CD4-positive, alpha-beta T cell treated with Interferon alpha-2 for 1 hour (primary cell): ENCODE measurements around the gene WDR33.

ENCODE experiments used
- DNase-seq, 2 donors: peaks; one replicate each; pipeline ENCODE4 v3.0.0-alpha.2; 2020 to 2022

The WDR33 gene

DNA sequence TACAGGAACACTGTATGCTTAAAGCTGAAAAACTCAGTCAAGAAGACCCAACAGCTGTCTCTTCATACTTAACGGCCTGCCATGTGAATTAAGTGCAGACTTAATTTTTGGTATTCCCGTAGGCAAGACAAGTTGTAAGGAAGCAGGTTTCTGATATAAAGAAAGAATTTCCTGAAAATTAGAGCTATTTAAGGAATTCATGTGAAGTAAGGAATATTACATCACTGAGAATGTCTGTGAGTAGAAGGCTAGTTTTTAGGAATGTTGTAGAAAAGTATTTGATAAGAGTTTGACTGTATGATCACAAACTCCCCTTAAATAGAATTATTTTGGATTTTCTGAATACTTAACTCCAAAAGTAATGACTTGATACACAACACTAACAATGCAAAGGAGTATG is 51.0 kb downstream of the WDR33 start:
- no peak for DNase-seq

DNA sequence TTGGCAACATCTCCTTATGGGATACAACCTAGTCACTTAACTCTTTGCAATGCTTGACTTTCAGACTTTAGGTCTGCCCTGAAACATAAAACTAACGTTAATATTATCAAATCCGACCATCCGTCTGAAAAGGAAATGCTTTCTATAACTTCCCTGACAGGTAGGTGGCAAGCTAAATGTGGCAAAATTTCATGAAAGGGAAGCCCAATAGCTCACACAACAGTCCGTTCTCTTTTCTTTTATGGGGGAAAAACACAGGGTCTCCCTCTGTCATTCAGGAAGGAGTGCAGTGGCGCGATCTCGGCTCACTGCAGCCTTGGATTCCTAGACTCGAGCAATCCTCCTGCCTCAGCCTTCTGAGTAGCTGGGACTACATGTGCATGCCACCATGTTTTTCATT is 56.8 kb downstream of the WDR33 start:
- no peak for DNase-seq

DNA sequence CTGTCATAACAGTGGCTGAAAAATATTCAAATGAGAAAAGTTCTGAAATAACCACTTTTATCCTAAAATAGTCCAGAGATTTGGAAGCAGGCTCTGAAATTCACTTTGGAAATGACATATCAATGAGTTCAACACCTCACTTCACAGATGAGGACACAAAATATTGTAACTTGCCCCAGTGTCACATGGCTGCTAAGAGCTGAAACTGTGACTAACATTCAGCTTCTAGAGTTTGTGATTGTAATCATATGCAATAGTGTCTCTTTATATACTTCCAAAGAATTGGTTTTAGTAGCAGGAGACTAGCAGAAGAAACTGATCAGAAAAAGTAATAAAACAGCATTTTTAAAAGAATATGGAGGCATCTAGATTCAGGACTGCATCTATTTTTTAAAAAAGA is 57.6 kb downstream of the WDR33 start:
- DNase-seq, result no peak

DNA sequence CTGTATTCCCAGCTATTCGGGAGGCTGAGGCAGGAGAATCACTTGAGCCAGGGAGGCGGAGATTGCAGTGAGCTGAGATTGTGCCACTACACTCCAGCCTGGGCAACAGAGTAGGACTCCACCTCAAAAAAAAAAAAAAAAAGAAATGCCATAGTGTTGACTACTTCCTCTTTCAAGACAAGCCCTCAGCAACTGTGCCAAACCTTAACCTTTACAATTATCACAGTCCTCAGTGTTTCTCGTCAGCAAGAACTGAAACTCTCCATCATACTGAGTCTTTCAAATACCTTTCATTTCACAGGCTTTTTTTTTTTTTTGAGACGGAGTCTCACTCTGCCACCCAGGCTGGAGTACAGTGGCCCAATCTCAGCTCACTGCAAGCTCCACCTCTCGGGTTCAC is 61.4 kb downstream of the WDR33 start:
- DNase-seq, result peak in 1 of 2 donors; percentile 31

DNA sequence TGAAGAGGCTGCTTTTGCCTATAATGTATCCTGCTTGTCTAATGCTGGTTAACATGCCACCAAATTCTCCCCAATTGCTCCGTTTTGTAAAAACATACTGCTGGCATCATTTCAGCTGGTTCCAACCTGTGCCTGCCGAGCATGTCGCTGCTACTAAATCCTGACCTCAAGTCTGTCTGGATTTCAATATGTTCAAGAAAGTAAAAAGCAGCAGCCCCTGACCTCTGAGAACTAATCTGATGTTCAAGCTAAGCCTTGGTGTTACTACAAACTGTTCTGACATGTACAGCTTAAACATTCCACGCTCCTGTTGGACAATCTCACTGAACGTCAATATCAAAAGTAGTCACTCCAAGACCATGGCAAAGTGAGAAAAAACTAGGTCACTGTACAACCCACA is 63.4 kb downstream of the WDR33 start:
- DNase-seq, result no peak

DNA sequence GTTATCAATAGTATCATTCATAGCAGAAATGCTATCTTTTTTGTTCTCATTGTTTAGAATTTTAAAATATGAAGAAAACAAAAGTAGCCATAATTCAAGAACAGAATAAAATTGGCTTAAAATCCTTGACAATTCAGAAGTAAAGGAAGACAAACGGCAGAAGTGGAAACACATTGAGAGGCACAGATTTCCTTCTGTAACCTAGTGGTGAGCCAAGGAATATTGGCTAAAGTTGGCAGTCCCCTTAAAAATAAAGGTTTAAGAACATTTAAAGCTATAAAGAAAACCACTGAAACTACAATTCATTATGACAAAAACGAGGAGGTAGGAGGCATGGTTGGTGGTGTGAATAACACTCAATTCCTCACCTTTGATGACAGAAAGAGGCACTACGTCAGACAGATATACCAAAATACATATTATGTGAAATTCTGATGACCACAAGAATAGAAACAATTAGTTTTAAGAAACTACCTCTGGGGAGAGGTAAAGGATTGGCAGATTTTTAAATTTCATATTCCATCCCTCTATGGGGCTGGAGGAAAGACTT is 67.4 kb downstream of the WDR33 start:
- DNase-seq, result no peak

DNA sequence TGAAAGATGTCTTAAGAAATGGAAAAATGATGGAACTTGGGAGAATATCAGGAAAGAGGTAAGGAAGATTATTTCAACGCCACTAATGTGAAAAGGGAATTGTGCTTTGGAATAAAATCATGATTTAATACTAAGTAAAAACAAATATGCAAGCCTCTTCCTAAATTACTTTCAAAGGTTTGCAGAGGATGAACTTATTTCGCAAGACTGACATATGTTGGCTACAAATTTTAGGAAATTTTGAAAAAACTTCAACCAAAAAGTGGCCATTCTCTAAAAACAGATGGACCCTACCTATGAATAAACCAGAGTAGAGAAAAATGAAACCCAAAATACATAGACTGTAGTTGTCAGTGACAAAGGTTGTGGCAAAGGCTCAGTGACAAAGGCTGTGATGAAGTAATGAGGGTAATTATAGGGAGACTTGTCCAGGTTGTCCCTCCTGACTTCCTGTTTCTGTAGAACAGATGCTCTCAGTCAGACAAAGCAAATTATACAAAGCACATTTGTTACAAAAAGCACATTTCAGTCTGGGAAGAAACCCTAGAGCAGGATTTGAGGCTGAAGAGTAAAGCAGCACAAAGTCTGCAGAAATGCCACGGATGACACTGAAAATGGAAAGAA is 70.2 kb downstream of the WDR33 start:
- no peak for DNase-seq

DNA sequence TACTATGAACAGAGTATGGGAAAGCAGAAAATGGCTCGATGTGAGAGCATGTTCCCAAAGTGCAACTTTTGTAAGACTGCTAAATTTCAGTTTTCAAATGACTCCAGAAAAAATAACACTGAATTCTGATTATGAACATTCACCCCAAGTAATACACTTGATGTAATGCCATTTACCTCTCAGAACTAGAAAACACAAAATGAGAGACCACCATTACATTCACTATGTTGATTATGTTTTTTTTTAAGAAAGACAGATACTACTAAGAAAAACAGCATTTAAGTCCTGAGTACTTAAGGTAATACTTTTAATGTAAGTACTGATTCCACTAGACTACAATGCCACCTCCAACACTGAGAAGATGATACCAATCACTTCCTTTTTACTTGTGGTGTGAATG is 71.2 kb downstream of the WDR33 start:
- DNase-seq, result no peak

DNA sequence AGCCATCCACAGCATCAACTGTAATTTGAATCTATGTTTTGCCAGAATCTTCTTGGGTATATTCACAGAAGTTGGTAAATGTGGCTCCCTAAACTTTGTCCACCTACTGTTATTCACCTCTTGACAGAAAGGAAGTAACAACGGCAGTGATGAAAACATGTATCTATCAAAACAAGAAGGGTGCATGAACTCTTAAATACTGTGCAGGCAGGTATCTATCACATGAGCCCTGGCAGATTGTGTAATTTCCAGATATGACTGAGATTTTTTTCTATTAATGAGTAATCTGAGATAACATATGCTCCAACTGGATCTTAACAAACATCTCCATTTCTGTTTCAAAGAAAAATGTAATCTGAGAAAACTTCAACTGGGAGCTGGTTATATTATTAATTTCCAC is 73.1 kb downstream of the WDR33 start:
- DNase-seq, result no peak

DNA sequence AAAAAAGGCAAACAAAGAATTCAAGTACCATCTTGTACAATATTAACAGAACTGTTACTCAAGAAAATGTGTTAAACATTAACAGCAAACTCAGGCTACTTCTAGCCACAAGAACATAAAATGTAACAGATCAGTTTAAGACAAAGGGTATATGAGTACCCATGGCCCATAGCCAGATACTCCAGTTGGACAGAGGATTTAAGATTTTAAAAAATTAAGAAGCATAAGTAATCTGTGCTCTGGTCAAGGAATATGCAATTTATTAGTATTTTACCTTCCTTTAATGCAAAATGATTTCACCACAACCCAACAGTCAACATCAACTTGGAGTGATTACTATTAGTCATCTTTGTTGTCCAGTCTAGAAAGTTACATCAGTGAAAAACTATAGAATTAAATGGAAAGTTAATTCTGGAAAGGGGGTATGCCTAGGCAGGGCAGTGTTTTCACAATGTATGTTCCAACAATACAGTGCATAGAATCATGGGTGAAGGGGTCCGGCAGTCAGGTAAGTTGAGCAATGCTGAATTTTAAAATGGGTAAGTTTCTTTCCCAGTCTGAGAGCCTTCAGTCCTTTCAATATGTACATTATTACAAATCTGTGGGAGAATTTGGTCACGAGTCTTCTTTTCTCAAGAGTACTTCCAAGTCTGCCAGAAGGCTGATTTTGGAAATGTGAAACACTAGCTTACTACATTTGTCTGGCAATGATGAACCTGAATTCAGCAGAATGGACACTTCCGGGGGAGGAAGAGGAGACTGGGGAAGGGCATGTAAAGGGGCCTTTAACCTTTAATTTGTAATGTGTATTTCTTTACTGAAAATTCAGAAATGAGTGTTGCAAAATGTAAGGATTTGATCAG is 75.2 kb downstream of the WDR33 start:
- no peak for DNase-seq

DNA sequence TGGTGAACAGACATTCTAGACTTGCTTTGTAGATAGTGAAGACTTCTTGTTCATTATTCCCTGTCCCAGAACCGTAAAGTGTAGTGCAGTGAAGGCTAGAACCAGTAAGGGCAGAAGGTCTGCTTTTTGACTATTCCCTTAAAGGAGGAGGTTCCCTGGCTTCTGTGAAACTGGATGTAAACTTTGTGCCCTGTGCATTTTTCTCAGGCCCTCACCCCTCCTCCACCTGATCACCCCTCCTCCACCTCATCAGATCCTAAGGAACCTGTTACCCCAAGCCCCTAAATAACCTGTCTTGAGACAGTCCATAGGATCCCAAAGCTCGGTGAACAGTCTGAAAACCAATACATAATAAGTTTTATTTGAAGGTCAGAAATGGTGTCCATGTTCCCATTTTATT is 75.9 kb downstream of the WDR33 start:
- DNase-seq, result no peak

DNA sequence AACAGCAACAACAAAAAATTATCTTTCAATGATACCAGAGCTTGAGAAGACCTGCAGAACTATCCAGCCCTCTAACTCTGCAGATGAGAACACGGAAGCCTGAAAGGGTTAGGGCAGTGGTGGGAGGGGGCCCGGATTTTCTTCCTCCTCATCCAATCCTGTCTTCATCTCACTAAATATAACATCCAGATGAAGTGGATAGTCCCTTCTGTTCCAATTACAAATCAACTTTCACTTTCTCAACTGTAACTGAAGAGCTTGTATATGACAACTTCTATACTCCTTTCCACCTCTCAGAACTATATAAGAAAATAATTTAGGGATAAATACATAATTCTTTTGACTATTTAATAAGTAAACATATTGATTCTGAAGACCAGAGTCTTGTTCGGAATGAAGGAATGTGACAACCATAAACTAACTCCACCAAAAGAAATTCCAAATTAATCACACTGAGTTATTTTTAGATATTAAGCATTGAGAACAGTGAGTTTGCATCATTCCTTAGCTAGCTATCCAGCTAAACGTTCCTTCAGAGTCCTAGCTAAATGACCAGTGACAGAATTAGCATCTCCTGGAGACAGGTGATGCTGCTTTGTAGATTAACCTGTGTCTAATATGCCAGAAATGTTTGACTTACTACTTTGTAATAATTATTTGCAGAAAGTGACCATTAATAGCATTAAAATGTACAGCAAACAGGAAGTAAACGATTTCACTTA is 77.0 kb downstream of the WDR33 start:
- no peak for DNase-seq

DNA sequence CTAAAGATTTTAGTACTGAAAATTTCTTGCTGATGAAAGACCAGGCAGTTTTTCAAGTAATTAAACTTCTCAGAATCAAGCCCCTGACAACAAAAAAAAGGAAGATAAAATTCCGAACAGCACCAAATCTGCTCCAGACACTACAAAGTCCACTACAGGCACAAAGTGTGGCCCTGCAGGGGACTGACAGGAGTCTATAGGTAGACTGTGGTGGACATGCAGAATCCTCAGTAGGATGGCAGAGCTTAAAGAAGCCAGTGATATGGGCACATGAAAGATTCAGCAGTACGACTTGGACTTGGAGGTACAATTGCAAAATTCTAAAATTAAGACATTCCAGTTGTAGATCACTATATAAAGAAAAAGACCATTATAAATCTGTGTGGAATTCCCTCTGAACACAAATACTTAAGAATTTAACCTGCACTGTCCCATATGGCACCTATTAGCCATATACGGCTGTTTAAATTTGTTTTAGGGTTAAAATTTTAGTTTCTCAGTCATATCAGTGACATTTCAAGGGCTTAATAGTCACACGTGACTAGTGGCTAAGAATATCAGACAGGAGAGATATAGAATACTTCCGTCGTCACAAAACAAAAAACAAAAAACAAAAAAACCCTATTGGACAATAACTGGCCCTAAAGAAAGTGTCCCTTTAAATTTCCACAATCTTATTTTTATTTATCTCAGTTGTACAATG is 77.7 kb downstream of the WDR33 start:
- no peak for DNase-seq

DNA sequence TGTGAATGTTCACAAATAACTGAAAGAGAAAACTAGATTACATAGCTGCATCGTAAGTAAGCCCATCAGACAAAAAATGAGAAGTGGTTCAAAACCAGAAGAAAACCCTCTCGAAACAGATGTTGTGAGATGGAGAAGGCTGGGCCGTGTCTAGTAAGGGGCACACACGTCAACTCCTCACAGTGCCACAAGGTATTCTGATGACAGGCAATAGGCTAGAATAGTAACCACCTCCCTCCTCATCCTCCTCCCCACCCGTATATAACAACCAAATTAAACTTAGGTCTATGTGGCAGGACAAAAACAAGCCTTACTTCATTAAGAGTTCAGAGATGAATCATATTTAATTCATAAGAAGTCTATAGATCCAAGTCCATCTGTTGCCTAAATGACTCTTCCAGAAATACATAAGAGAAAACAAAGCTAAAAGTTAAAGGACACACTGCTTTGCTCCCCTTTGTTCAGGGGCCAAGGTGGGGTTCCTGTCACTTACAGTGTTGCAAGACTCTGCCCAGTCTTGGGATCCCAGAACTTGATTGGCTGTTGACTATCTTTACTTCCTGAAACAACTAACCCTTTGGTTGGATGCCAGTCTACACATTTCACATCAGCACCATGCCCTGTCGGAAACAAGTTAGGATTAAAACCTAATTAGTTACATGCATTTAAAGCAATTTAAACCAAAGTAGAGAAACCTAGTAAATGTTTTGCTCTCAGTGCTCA is 84.7 kb downstream of the WDR33 start:
- DNase-seq, result no peak

DNA sequence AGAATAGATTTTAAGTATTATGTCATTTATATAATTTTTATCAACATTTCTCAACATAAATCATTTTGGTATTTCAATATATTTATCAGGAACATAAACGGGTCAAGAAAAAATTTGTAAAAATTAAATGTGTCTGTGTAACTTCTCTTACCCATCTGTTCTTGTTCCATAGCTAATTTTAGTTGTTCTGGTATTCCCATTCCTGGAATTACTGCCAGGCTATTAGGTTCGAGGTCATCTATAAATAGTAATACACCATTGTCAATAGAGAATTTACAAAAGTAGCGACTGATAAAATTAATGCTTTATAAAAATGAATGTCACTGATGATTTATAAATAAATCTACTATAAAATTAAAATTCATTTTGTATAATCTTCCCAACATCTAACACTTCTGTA is 88.2 kb downstream of the WDR33 start:
- no peak for DNase-seq

DNA sequence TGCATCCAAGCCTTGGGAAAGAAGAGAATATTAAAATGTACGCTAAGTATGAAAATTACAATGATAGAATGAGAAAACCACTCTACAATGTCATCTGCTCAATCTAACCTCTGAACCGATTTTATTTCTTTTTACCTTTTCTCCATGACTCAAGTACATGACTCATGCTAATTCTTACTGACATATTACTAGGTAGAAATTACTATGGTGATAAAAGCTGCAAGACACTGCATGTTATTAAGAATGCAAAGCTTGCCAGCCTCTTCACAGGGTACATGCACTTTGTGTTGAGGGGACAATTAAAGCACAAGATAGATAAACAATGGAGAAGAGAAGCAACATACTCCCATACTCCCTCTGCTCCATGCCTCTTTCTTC is 89.0 kb downstream of the WDR33 start:
- DNase-seq, result no peak

DNA sequence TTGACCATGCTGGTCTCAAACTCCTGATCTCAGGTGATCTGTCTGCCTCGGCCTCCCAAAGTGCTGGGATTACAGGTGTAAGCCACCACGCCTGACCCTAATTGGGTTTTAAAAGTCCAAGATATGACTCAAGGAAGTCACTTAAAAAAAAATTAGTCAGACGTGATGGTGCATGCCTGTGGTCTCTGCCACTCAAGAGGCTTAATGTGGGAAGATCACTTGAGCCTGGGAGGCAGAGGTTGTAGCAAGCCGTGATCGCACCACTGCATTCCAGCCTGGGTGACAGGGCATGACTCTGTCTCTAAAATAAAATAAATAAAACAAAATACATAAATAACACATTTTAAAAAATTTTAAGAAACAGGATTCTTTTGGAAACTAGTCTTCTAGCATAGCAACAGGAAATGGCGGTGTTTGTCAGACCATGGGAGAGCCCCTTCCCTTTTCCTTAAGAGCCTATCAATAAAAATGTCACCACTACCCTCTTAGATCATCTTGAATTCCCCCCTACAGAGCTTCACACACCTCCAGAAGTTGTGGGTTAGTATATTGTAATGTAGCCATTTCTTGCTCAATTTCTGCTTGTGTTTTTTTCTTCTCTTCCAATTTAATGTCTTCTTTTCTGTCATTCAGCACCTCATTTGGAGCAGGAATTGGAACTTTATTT is 89.5 kb downstream of the WDR33 start:
- DNase-seq, result no peak

DNA sequence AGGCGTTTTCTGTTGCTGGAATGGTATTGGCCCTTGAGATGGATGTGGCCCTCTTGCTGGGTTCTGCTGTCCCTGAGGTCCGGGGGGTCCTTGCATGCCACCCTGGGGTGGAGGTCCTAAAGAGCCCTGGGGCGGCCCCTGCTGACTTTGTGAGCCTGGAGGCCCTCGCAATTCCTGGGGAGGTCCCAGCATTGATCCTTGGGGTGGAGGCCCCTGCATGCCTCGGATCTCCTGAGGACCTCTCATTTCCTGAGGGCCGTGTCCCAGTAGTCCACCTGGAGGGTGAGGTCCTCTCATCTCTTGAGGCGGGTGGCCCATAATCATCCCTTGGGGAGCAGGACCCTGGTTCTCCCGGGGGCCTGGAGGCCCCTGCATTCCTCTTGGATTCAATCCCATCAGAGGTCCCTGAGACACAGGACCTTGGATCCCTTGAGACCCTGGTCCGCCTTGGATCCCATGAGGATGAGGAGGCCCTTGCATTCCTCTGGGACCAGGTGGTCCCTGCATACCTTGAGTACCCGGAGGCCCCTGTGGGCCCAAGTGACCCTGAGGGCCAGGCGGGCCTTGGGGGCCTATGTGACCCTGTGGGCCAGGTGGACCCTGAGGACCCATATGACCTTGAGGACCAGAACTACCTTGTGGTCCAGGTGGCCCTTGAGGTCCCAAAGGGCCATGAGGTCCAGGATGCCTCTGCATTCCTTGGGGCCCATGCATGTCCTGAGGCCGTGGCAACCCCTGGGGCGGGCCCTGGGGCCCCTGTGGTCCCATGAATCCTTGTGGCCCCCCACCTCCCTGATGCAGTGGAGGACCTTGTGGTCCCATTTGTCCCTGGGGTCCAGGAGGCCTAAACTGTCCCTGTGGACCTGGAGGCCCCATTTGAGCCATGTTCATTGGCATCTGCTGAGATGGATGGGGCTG is 91.4 kb downstream of the WDR33 start:
- no peak for DNase-seq

DNA sequence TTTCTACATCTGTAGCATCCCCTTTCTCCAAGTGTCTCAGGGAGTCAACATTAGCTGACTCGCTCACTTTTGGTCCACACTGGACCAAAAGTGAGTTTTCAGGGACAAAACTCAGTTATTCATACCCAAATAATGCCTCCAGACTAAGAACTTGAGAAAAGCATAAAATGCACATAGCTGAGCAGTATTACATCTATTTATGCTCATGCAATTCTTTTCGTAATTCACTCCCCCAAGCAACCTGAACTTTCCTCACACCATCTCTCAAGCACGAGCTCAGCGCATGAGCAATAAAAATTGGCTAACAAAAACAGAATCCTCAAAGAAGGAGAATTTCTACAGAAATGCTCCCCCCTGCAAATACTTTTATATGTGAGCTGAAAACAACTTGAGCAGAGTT is 92.7 kb downstream of the WDR33 start:
- DNase-seq, result no peak

DNA sequence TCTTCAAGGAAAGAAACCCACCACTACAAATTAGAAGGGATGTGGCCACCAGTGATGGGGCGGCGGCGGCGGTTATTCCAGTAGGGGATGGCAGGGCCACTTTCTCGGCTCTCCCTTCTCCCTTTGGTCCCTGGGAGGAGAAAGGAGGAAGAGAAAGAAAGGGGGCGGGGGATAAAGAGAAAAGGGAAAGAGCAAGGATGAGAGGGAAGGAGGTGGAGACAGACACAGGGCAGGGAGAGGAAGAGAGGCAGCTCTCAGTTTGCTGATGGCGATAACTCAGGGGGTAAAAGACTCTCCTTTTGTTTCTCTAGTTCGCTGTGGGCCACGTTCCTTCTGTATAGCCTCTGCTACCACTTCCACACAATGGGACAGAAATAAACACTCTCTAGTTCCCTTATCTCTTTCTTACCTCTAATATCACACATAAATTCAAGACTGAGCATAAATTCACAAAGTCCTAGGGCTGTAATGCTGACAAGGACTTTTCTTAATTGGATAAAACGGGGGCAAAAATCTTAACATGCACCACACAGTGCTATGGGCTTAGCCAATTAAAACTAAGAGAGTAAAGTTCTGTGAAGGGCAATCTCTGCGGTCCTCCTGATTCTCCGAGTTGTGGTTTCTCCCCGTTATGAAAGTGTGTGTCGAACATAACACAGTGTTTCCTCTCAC is 95.1 kb downstream of the WDR33 start:
- no peak for DNase-seq
